K562 (cell line): Measurements from ENCODE around the gene PHKA1.

Experiments used
- GATAD2A ChIP-seq: fragments of 450-650 bp; IDR thresholded peaks from 2 replicates; pipeline ENCODE4 v1.6.1; 2017
- KLF10 ChIP-seq: fragments of 250-450 bp; sonication (Bioruptor Pico); IDR thresholded peaks from 2 replicates; pipeline ENCODE4 v1.6.1; 2021; ENCODE audit warnings: matching md5 sums
- MEF2A ChIP-seq: IDR thresholded peaks from 2 replicates; pipeline ENCODE4 v1.6.1; 2011; ENCODE audit warnings: low read depth, mild to moderate bottlenecking, low read length, moderate library complexity; ENCODE audit not compliant: control insufficient read depth
- NFATC3 ChIP-seq: fragments of 450-650 bp; IDR thresholded peaks from 2 replicates; pipeline ENCODE4 v1.6.1; 2017; ENCODE audit warnings: mild to moderate bottlenecking
- XRCC5 ChIP-seq: fragments of 200-400 bp; formaldehyde crosslinking; IDR thresholded peaks from 2 replicates; pipeline ENCODE4 v1.6.1; 2017; ENCODE audit warnings: low read depth, mild to moderate bottlenecking, low read length
- TF ChIP-seq, protein P1 (sequence below): IDR thresholded peaks from 2 replicates; pipeline ENCODE4 v1.6.1; 2011; ENCODE audit warnings: borderline replicate concordance, low read depth, mild to moderate bottlenecking, moderate library complexity, low read length; ENCODE audit not compliant: insufficient read depth, poor library complexity, severe bottlenecking
- TF ChIP-seq, protein P2 (sequence below), 3 experiments: IDR thresholded peaks in 2 of 3; conservative IDR thresholded peaks in 1 of 3; 2 replicates each; pipeline ENCODE4 v1.5.1; 2011 to 2012; ENCODE audit warnings: low read length in 3 of 3, mild to moderate bottlenecking in 3 of 3, control low read depth in 2 of 3, improper control_type of control experiment in 1 of 3, inconsistent platforms in 1 of 3, low read depth in 1 of 3, mixed read lengths in 1 of 3, moderate library complexity in 1 of 3; ENCODE audit not compliant: insufficient read depth in 2 of 3
- TF ChIP-seq, protein P3 (sequence below): IDR thresholded peaks from 2 replicates; pipeline ENCODE4 v1.6.1; 2011; ENCODE audit not compliant: insufficient read length; ENCODE audit errors: extremely low read depth

DNA sequence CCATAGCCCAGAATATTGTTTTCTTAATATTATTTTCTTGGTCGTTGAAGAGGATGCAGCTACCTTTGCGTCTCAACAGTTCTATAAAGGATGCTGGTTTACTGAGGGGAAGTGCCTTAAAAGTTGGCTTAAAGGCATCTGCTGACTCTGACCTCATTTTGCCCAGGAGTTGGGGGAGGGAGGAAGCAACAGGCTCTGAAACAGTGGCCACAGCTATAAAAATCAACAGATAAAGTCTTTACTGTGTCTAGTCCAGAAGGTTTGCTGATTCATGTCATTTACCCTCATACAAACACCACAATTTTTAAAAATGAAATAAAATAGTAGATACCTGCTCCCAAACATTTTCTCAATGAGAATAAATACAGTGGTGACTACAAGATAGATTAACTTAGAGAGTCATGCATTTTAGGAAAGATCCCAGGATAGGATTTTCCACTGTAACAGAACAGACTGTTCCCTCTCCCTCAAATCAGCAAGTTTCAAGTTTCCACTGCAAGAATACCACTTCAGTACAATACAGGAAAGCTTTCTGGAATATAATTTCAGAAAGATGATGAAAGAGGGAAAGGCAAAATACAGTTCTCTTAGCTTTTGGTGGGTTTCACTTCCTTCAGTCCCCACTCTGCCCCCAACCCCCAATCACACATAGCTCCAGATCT lies 1.9 kb downstream of the PHKA1 start:
- TF ChIP-seq, protein P1, sequence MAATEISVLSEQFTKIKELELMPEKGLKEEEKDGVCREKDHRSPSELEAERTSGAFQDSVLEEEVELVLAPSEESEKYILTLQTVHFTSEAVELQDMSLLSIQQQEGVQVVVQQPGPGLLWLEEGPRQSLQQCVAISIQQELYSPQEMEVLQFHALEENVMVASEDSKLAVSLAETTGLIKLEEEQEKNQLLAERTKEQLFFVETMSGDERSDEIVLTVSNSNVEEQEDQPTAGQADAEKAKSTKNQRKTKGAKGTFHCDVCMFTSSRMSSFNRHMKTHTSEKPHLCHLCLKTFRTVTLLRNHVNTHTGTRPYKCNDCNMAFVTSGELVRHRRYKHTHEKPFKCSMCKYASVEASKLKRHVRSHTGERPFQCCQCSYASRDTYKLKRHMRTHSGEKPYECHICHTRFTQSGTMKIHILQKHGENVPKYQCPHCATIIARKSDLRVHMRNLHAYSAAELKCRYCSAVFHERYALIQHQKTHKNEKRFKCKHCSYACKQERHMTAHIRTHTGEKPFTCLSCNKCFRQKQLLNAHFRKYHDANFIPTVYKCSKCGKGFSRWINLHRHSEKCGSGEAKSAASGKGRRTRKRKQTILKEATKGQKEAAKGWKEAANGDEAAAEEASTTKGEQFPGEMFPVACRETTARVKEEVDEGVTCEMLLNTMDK, result no peak
- TF ChIP-seq KLF10 (CRISPR knock-in tag), result no peak
- TF ChIP-seq GATAD2A, result no peak
- TF ChIP-seq, protein P2, sequence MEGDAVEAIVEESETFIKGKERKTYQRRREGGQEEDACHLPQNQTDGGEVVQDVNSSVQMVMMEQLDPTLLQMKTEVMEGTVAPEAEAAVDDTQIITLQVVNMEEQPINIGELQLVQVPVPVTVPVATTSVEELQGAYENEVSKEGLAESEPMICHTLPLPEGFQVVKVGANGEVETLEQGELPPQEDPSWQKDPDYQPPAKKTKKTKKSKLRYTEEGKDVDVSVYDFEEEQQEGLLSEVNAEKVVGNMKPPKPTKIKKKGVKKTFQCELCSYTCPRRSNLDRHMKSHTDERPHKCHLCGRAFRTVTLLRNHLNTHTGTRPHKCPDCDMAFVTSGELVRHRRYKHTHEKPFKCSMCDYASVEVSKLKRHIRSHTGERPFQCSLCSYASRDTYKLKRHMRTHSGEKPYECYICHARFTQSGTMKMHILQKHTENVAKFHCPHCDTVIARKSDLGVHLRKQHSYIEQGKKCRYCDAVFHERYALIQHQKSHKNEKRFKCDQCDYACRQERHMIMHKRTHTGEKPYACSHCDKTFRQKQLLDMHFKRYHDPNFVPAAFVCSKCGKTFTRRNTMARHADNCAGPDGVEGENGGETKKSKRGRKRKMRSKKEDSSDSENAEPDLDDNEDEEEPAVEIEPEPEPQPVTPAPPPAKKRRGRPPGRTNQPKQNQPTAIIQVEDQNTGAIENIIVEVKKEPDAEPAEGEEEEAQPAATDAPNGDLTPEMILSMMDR (IDR thresholded peaks at IDR 0.05 in 2 of 3, conservative IDR thresholded peaks at IDR 0.05 in 1 of 3; ENCODE audit: insufficient read depth in 2 of 3, low read depth in 1 of 3, low read length in 3 of 3), result no peak
- TF ChIP-seq, protein P3, sequence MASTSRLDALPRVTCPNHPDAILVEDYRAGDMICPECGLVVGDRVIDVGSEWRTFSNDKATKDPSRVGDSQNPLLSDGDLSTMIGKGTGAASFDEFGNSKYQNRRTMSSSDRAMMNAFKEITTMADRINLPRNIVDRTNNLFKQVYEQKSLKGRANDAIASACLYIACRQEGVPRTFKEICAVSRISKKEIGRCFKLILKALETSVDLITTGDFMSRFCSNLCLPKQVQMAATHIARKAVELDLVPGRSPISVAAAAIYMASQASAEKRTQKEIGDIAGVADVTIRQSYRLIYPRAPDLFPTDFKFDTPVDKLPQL, result no peak
- TF ChIP-seq XRCC5, result no peak
- TF ChIP-seq NFATC3, result no peak
- no peak for TF ChIP-seq MEF2A
